Measurements from ENCODE around the gene PDLIM5.

GRCh38 chr4:94457692-94458106 lies 6.0 kb downstream of the PDLIM5 start:
- TF ChIP-seq CTCF (IDR thresholded peaks at IDR 0.05) (no peak), POLR2A (IDR thresholded peaks at IDR 0.05) (peak in 1 of 2 donors; percentile 25)
